H1 (cell line): ENCODE results near the gene UNC13C. TPM values are rescaled to one million over a fixed set of nuclear protein-coding genes. Genes with fewer than 3 reads are reported as not detected.

Experiments
- polyA plus RNA-seq, 7 experiments: library from polyadenylated mRNA; depleted of rRNA in 3 of 7; stranded (reverse) in 5 of 7; unstranded in 2 of 7; fragments of >200 nt in 5 of 7; fragments of 200-250 nt in 2 of 7; gene quantifications; 1 replicate in 5 of 7; 2 replicates in 1 of 7; 4 replicates in 1 of 7; pipeline versions ENCODE4 v1.2.1 to v1.2.3, GENCODE V29; 2011 to 2013; ENCODE audit warnings: missing spikeins in 2 of 7, mixed read lengths in 2 of 7
- total RNA-seq: library from RNA; stranded (reverse); fragmentation: NEBNext Ultra II Directional; extraction: Animal tissue kit (Norgen Biotek cat#: 25700); gene quantifications from 2 replicates; pipeline ENCODE4 v1.2.1, GENCODE V29; 2021

UNC13C gene
- total and polyA plus RNA-seq, 2 of the 8 experiments (the other 6 are each of a cell fraction or from before 2014, with no cell fraction given) = 0.02 to 0.13 TPM

Other genes starting within 250 kb of the UNC13C start
- 1.9 and 2.1 TPM in 2 replicates for gene WDR72, start 218.8 kb upstream of the UNC13C start, total RNA-seq
- 1.2 and 1.6 TPM in 2 replicates for gene WDR72, start 218.8 kb upstream of the UNC13C start, polyA plus RNA-seq (2011; rRNA removed)